GM21360 (cell line): Measurements from ENCODE around the gene CST5.
"Not testable (repeated sequence)": the region's sequence is repeated elsewhere in the genome, so short reads cannot be mapped to it uniquely, and the experiment has no call there.

Experiments used
- ATAC-seq: cut with Tn5 transposase; IDR thresholded peaks from one replicate; pipeline ENCODE4 v1.9.1; 2021; ENCODE audit warnings: mild to moderate bottlenecking, moderate library complexity; ENCODE audit not compliant: unreplicated experiment

Gene CST5, protein sequence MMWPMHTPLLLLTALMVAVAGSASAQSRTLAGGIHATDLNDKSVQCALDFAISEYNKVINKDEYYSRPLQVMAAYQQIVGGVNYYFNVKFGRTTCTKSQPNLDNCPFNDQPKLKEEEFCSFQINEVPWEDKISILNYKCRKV

GRCh38 chr20:23879328-23879798 is at the start of gene CST5:
CST5 (minus strand) TSS chr20:23879748; CDS start chr20:23879676, 72 bp downstream.
- no peak for ATAC-seq

DNA sequence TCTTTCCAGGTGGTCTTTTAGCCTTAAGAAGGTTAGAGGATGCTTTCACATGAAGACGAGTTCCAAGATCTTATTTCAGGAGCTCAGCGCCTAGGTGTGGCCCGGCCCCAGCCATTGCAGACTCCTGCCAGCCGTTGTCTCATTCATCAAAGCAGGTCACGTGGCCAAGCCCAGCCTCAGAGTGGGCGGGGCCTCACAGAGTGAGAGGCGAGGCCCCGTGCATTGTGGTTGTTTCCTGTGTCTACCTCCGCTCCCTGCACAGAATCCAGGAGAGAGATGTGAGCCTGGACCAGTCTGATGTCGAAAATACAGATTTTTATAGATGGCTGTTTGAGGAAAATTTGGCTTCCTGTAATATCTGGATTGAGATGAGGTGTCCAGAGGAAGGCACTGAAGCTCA is 49.2 kb upstream of the CST5 start:
- no peak for ATAC-seq

DNA sequence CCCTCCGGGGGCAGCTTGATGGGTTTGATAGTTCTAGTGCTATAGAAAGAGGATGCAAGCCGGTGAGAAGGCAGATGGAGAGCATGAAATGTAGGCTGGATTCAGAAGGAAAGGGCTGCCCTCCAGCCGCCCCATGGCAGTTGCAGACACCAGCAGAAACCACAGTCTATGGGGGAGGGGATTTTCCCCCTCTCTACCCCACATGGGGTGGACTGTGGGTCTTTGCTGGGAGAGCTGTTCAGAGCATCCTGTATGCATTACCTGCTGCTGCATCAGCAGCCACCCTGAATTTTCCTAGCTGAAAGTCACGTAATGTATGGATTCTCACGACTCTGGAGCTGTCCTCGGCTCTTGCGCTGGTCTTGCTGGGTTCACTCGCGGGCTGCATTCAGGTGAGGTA is 48.8 kb upstream of the CST5 start:
- no peak for ATAC-seq

- ATAC-seq, result no peak
Measured at GRCh38 chr20:23926944-23927872, 47.7 kb upstream of the CST5 start.

DNA sequence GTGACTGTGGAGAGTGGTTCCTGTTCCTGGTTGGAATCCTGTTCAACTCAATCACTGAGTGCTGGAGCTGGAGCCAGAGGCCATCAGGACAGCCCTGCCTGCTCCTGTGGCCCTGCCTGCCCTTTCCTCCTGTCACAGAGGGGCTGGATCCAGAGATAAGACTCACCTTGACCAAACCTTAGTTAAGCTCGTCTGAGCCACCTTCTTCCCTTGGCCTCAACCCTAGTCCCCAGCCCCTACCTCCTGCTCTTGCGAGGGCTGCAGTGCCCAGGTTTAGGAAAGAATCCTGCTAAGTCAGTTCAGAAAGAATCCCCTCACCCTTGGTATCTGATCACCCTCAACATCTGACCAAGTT is 47.0 kb upstream of the CST5 start:
- no peak for ATAC-seq

GRCh38 chr20:23925789-23926525 is 46.4 kb upstream of the CST5 start:
- no peak for ATAC-seq

DNA sequence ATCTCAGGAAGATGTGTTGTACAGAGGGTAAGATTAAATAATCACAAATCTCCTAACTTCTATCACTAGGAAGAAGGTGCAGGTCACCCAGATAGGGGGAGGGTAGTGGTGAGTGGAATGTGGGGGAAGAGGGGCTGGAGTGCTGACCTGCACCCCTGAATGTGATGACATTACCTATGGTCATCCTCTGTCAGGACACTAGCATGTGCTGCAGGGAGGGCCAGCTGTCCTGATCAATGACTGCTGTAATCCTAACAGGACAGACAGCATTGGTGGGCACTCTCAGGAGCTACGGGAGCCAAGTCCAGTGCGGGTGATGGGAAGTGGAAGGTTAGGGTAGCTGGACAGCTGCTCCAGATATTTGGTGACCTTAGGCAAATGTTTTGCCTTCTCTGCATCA is 45.2 kb upstream of the CST5 start:
- ATAC-seq, result no peak

DNA sequence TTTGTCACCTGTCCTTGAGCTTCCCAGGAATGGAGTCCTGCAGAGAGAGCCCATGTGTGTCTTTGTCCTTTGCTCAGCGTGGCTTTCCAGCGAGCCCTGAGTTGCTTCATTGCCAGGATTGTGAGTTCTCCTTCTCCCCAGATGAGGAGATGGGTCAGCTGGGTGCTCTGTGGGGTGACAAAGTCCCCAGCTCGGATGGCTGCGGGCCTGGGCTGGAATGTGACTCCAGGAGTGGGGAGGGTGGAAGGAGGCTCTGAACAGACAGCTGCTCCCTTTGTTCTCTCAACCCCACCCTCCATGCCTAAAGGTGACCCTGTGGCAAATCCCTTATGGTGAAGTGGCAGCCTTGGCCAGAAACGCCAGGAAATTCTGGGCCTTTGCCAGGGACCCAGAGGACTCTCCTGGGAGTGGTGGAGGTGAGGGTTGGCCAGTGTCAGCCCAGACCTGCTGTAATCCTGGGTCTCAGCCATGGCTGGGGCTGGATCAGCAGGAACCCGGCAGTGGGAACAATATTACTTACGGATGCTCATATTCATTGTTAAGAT is 44.4 kb upstream of the CST5 start:
- no peak for ATAC-seq

- no peak for ATAC-seq
Measured at GRCh38 chr20:23923311-23923710, 43.8 kb upstream of the CST5 start.

DNA sequence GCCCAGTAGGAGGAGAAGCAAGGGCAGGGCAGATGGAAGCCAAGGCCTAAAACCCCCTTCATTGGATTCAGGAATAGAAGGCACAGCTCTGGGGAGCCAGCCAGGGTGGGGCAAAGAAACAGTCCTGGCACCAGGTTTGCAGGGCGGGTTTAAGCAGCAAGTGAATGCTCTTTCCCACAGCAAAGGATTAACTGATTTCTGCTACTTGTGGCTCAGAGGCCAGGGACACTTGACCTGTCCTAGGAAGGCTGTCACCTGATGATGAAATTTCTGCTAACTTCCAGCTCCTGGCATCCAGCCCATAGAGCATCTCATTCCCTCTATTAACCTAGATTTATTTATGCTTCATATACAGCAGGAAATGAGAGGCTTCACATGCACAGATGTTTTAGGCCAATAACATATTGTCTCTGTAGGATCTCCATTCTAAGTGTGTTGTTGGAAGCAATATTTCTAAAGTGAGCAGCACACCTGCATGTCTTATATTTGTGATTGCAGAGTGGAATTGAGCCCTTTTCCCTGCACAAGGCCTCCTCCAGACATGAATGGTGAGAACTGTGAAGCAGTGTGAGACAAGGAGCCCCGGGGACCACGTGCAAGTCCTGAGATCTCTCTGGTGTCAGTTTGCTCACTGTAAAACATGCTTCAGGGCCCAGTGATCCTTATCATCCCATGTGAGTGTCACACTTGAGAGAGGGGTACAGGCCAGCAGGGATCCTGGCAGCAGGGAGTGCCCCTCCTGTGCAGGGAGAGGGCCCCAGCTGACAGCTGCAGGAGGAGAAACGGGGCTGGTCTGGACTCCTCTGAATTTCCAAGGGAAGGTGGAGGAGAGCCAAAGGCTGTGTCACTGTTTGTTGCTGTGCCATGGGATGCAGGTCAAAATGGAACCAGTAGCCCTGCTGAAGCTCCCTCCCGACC is 41.1 kb upstream of the CST5 start:
- ATAC-seq, result no peak

- no peak for ATAC-seq
Measured at GRCh38 chr20:23918896-23919295, 39.3 kb upstream of the CST5 start.

- no peak for ATAC-seq
Measured at GRCh38 chr20:23918101-23918862, 38.7 kb upstream of the CST5 start.

DNA sequence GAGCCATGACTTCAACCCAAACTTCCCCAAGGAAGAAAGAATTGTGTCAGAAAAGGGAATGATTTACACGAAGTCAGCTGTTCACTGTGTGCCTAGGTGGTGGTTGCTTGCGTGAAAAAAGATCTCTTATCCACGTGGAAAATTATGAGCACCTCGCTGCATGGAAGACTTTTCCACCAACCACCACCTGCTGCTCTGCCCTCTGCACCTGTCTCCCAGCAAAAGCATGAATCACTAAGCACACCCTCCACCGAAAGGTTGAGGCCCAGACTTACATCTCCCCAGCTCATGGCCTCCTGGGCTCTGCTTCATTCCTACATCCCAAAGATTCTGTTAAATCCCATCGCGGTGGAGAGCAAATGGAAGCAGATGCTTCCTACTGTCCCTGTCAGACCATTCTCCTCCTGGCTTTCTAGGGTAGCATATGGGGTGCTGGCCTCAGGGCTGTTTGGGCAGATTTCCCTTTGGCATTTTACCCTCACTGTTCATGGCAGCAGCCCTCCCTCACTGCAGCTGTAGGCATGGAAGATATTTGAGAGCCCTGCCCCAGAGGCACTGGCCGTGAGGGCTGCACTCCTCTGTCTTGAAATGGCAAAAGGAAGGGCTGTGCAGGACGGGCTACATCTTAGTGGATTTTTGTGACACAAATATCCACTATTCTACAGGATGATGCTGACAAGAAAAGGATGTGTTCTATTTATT is 37.6 kb upstream of the CST5 start:
- ATAC-seq, result no peak

GRCh38 chr20:23915844-23916243 is 36.3 kb upstream of the CST5 start:
- ATAC-seq, result no peak

- ATAC-seq, result not testable (repeated sequence)
Measured at GRCh38 chr20:23914469-23914868, 34.9 kb upstream of the CST5 start.

DNA sequence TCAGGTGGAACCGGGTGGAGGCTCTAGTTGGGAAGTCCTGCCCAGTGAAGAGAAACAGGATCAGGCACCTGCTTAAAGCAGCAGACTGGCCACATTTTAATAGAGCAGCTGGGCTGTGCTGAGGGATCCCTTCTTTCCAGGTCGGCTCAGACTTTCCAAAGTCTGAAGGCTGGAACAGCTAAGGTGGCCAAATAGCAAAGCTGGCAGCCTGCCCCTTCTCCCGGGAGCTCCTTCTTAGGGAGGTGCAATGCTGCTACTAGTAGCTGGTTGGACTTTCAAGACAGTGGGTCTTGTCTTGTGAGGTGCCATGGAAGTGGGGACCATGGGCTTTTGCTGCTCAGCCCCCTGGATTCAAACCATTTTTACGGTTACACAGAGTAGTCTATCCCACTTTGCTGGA is 30.7 kb upstream of the CST5 start:
- no peak for ATAC-seq

- no peak for ATAC-seq
Measured at GRCh38 chr20:23909390-23909789, 29.8 kb upstream of the CST5 start.

- no peak for ATAC-seq
Measured at GRCh38 chr20:23907579-23907978, 28.0 kb upstream of the CST5 start.

GRCh38 chr20:23902396-23902795 is 22.8 kb upstream of the CST5 start:
- ATAC-seq, result not testable (repeated sequence)
